ENCODE results near the gene CTU2.

DNA sequence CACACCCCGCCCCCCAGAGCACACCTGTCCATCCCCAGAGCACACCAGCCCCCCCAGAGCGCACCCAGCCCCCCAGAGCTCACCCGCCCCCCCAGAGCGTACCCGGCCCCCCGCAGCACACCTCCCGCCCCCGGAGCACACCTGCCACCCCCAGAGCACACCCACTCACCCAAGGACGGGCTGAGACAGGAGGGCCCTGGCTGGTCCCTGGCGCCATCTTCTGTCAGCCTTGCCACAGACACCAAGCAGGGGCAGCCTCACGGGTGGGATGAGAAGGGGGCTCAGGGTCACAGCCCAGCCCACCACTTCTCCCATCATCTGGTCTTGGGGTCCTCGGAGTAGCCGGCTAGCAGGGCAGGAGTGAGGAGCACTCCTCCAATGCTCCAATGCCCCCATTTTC is 46.9 kb downstream of the CTU2 start:
- TF ChIP-seq, protein P1, sequence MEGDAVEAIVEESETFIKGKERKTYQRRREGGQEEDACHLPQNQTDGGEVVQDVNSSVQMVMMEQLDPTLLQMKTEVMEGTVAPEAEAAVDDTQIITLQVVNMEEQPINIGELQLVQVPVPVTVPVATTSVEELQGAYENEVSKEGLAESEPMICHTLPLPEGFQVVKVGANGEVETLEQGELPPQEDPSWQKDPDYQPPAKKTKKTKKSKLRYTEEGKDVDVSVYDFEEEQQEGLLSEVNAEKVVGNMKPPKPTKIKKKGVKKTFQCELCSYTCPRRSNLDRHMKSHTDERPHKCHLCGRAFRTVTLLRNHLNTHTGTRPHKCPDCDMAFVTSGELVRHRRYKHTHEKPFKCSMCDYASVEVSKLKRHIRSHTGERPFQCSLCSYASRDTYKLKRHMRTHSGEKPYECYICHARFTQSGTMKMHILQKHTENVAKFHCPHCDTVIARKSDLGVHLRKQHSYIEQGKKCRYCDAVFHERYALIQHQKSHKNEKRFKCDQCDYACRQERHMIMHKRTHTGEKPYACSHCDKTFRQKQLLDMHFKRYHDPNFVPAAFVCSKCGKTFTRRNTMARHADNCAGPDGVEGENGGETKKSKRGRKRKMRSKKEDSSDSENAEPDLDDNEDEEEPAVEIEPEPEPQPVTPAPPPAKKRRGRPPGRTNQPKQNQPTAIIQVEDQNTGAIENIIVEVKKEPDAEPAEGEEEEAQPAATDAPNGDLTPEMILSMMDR (IDR thresholded peaks at IDR 0.05) = no peak
- TF ChIP-seq SP1 (CRISPR knock-in tag; conservative IDR thresholded peaks at IDR 0.05) (no peak), ZNF121 (CRISPR knock-in tag; IDR thresholded peaks at IDR 0.05) (no peak)
